Embryonic facial prominence (tissue), 1 donor: Measurements from ENCODE around the gene PYCR2.
"Not testable (repeated sequence)": the region's sequence is repeated elsewhere in the genome, so short reads cannot be mapped to it uniquely, and the experiment has no call there.

Experiments
- DNase-seq: peaks from one replicate; pipeline ENCODE4 v3.0.0-alpha.2; 2016; ENCODE audit errors: extremely low spot score

The PYCR2 gene

DNA sequence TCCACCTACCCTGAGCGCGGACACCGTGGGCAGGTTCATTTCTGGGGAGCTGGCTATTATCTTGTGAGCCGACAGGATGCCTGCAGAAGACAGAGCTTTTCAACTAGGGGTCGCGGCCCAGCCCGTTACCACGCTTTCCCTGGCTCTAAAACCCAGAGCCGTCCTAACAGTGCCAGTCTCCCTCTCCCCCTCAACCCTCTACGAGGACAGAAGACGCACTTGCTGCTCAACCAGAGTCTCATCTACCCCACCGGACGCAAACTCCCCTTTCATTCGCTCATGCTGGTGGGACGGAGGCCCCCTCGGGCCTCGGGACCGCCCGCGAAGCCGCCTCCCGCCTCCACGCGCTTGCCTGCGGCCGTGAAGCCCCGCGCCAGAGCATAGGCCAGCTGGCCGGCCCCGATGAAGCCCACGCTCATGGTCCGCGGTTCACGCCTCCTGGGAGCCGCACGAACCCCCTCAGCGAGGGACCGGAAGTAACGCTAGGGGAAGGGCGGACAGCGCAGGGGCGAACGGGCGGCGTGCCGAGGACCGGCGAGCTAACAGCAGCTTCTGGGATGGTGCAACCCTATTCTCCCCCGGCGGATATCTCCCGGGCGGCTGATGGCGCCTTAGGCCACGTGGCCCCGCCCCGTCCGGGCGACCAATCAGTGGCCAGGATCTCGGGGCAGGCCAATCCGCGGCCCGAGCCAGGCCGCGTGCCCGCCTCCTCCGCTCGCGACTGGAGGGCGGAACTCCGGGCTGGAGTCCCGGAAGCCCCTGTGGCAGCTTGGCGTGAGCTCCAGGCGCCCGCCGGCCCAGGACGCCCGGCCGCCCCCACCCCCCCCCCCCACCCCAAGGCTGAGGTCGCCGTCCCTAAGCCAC lies at the start of gene PYCR2:
PYCR2 (minus strand) TSS at position 559 of the 864 bp plus-strand sequence; CDS start at position 419, 140 bp downstream.
- DNase-seq, result peak; percentile 85

DNA sequence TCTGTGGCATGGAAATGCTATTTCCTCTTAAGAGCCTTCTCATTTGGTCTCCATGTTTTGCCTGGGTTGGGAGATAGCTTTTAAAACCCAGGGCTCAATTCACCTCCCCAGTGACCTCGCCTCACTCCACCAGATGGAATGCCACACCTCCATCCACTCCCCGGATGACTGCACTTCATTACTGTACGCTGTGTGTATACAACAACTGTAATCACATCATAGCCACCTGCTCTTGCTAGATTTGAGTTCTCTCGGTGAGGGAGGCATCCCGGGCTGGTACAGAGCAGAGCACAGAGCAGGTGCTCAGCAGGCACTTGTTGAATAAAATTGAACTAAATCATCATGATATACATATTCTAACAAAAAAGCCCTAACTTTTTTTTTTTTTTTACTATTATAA lies 49.1 kb upstream of the PYCR2 start:
- no peak for DNase-seq

DNA sequence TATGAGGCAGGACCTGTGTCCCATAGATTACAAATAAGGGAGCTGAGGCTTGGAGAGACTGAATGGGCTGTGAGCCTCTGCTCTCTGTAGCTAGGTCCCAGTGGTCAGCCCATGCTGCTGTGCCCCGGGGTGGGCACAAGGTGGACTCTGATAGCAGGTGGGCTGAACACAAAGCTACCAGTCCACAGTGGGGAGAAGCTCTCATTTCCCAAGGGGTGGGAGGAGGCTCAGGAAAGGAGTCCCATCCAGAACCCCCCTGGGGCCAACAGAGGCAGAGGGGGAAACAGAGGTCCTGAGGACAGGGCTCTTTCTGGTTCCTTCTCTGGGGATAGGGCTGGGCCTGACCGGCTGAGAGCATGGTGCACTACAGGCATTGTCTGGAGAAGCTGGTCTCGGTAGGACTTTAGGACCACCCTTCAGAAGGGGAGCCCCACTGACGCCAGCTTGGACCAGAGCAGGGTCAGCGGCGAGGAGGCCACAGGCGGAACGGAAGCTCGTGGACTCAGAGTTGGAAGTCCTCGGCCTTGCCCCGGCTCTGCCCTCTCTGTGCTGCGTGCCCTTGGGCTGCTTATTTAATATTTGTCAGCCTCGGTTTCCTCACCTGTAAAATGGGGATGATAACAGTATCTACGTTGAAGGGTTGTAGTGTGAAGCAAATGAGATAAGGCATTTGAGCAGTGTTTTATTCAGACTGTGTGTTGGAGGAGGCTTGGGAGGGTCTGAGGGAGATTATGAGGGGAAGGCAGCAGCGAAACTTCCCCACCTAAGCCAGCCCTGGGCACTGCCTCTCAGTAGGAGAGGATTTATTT lies 48.5 kb upstream of the PYCR2 start:
- no peak for DNase-seq

DNA sequence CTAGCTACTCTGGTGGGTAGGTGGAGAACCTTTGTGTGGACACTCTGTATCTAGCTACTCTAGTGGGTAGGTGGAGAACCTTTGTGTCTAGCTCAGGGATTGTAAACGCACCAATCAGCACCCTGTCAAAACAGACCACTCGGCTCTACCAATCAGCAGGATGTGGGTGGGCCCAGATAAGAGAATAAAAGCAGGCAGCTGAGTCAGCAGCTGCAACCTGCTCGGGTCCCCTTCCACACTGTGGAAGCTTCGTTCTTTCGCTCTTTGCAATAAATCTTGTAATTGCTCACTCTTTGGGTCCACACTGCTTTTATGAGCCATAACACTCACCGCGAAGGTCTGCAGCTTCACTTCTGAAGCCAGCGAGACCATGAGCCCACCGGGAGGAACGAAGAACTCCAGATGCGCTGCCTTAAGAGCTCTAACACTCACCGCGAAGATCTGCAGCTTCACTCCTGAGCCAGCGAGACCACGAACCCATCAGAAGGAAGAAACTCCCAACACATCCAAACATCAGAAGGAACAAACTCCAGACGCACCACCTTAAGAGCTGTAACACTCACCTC lies 46.6 kb upstream of the PYCR2 start:
- DNase-seq, result not testable (repeated sequence)

DNA sequence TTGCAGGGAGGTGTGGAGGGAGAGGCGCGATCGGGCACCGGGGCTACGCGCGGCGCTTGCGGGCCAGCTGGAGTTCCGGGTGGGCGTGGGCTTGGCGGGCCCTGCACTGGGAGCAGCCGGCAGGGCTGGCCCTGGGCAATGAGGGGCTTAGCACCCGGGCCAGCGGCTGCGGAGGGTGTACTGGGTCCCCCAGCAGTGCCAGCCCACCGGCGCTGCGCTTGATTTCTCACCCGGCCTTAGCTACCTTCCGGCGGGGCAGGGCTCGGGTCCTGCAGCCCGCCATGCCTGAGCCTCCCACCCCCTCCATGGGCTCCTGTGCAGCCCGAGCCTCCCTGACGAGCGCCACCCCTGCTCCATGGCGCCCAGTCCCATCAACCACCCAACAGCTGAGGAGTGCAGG lies 45.7 kb upstream of the PYCR2 start:
- not testable (repeated sequence) for DNase-seq

DNA sequence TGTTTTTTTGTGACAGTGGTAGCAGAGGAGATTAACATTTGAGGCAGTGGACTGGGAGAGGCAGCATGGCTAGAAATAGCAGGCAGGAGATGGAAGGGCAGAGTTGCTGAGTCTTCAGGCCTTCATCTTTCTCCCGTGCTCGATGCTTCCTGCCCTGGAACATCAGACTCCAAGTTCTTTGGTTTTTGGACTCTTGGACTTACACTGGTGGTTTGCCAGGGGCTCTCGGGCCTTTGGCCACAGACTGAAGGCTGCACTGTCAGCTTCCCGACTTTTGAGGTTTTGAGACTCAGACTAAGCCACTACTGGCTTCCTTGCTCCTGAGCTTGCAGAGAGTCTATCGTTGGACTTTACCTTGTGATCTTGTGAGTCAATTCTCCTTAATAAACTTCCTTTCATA lies 41.2 kb upstream of the PYCR2 start:
- no peak for DNase-seq

DNA sequence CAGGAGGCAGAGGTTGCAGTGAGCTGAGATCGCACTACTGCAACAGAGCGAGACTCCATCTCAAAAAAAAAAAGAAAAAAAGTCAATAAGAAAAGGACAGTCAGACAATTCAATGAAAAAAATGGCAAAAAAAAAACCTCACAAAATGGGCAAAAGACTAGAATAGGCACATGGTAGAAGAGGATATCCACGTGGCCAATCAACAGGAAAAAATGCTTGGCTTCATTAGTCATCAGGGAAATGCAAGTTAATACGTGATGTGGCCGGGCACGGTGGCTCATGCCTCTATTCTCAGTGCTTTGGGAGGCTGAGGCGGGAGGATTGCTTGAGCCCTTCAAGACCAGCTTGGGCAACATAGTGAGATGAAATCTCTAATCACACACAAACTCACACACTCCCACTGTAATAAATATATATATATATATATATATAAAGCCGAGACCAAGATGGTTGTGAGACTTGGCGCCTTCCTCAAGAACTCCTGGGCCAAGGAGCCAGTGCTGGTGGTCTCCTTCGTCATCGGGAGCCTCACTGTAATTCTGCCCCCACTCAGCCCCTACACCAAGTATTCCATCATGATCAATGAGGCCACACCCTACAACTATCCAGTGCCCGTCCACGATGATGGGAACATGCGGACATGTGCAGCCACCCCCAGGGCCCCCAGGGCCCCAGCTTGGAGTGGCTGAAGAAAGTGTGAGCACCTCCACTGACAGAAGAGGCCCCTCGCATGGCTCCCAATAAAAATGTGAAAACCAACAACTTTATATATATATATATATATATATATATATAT lies 39.9 kb upstream of the PYCR2 start:
- DNase-seq, result no peak

DNA sequence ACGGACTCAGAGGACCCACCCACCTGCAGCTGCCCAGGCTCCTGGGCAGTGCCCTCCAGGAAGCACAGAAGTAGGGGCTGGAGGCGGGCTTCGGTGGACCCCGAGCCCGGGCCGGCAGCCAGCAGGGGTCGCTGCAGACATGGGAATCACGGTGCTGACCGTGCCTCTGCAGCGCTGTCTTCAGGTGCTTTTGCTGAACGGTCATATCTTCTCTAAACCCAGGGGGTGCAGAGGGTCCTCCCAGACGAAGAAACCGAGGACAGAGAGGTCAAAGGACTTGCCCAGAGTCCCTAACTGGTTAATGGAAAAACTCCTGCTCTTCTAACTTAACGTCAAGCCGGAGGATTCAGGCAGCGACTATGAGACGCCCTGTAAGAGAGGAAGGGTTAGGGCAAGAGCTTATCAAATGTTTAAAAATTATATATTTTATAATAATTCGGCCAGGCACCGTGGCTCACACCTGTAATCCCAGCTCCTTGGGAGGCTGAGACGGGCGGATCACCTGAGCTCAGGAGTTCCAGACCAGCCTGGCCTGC lies 38.5 kb upstream of the PYCR2 start:
- no peak for DNase-seq

DNA sequence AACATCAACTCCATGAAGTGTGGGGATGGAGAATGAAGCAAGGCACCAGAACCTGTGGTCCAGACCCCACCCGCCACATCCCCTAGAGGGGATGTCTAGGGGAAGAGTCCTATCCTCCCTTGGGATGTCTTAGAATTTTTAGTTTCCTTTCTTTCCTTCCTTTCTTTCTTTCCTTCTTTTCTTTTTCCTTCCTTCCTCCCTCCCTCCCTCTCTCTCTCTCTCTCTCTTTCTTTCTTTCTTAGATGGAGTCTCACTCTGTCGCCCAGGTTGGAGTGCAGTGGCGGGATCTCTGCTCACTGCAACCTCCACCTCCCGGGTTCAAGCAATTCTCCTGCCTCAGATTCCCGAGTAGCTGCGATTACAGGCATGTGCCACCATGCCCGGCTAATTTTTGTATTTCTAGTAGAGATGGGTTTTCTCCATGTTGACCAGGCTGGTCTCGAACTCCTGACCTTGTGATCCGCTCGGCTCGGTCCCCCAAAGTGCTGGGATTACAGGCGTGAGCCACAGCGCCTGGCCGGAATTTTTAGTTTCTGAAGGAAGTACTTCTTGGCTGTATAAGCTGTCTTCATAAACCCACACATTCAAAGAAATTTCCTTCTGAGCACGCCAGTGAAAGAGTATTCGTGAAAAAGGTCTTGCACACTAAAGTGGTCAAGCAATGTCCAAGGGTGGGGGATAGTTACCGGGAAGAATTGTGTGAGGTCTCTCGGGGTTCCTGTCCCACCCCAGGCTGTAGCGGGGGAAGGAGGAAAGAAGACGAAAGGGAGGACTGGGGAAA lies 37.8 kb upstream of the PYCR2 start:
- DNase-seq, result no peak

DNA sequence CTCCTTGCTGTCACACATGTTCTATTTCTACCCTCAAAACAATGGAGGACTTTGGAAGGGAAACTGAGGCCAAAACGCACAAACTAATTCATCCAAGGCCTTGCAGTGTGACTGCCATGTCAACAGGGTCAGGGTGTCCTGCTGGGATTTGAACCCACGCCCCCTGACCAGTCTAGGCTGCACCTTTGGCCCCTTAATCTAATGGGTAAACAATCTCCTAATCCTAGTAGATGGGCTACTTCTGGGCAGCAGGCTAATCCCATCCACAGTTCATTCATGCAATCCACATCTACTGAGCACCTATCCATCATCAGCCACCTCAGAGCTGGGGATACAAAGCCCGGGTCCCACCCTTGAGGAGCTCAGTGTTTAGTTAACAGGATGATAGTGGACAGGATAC lies 34.0 kb upstream of the PYCR2 start:
- DNase-seq, result no peak

DNA sequence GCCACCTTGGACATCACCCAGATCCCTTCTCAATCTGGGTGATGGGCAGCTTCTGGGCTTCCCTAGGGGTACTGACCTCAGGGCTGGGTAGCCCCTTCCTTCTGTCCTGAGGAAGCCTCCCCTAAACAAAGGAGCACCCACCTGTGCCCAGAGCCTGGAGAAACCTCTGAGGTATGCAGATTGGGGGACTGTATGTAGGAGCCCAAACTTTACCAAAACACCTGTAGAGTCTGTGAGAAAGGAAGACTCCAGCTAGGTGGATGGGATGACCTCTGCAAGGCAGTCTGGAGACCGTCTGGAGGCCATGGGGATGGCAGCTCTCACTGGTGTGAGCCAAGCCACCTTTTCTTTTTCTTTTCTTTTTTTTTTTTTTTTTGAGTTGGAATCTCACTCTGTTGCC lies 30.7 kb upstream of the PYCR2 start:
- no peak for DNase-seq

DNA sequence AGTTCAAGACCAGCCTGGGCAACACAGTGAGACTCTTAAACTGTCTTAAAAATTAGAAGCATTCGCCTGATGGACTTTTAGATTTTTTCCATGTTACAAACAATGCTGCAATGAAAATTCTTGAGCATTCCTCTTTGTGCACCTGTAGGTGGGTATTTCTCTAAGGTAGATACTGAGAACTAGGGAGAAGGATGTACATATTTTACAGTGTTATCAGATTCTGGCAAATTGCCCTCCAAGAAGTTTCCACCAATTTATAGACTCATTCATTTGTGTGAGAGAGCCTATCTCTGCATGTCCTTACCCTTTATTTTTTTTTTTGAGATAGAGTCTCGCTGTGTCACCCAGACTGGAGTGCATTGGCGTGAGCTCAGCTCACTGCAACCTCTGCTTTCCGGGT lies 29.3 kb upstream of the PYCR2 start:
- no peak for DNase-seq

DNA sequence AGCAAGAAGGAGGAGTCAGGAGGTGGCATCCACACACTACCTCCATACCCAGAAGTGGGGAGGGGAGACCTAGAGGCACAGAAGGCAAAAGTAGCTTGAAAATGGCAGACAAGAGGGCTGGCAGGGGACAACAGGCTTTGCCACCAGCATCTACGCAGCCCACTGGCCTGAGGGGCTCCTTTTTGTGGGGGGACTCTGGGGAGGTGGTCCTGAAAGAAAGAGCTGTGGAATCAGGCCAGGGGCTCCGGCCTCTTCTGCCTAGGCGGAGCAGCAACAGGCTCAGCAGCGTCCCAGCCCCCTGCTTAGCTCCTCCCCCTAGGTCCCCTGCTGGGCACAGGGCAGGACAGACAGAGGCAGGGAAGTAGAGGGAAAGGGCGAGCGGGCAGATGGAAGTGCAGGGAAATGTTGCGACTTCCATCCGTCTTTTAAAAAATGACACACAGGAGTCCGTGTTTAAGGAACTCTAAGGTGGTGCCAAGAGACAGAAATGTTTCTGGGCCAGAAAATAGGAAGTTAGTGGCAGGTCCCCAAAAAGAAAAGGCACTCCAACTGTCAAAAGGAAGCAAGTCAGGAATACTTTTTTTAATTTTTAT lies 27.0 kb upstream of the PYCR2 start:
- no peak for DNase-seq

DNA sequence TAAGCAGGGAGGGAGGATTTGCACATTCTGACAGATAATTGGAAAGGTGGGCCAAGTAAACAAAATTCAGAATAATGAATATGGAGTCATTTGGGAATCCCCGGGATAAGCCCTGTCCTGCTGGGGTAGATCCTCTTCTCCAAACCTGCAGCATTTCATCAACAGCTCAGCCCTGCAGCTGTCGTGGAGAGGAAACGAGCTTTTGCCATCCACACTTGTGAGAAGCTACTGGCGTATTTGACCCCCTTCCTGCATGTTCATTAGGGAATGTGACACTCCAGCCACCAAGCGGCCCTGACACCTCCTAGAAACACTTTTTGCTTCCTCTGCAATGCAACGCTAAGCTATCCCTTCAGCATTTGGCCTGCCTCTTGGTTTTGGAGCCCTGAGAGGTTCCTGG lies 25.0 kb upstream of the PYCR2 start:
- DNase-seq, result no peak

DNA sequence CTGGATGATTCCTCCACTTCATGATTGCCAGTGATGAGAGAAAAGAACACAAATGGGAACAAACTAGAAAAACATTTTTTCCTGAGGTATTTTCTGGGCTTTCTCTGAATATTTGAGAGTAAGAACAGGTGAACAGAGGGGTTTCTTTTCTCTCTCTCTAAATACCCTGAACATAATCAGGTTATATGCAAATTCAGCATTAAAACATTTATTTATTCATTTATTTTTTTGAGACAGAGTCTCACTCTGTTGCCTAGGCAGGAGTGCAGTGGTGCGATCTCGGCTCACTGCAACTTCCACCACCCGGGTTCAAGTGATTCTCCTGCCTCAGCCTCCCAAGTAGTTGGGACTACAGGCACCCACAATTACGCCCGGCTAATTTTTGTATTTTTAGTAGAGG lies 22.8 kb upstream of the PYCR2 start:
- DNase-seq, result no peak

DNA sequence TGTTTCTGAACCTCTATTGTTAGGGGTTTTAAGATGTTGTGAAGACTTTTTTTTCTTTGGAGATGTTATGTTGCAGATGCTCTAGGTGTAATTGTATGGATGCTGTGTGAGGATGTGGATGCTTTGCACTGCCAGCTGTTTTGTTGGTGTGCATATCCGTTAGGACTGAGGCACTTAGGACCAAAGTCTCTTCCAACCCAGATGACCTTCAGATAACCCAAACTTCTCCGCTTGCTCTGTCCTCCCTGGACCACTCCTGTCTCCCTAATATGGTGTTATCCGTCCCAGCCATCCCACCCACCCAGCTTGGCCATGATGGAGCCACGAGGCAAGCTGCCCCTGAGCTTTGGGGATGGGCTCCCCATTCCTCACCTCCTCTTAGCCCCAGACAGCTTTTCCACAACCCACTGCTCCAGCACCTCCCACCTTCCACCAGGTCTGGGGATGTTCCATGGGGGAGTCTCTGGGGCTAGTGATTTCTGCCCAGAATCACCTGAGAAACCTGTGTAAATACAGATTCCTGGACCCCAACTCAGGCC lies 22.1 kb upstream of the PYCR2 start:
- no peak for DNase-seq

DNA sequence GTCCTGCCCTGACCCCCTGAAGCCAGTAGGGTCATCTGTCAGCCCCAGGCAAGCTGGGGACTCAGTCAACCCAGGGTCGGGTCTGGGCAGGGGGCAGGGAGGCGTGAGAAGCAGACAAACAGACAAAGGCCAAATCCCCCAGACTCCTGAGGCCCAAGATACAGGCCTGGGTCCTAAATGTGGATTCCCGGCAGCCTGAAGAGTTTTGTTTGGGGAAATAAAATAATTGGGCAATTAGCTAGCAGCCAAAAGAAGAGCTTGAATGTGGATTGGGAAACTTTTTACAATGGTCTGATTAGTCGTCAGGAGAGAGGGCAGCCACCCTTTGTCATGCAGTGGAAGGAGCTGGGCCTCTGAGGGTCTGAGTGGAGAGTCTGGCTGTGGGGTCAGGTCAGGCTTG lies 21.5 kb upstream of the PYCR2 start:
- DNase-seq, result no peak

DNA sequence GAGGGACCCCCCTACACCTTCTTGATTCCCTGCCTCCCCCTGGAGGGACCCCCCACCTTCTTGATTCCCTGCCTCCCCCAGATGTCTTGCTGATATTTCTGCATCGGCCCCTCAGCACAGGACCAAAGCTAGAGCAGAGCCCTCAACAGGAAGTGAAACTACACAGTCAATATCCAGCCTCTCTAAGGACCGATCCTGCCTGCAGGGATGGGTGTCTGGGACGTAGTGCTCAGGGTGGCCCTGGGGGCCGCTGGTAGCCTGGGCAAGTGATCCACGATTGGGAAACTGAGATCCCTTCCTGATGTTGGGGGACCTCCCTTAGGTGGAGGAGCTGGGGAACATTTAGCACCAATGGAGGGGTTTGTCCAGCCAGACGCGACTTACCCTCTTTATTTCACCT lies 20.9 kb upstream of the PYCR2 start:
- no peak for DNase-seq

DNA sequence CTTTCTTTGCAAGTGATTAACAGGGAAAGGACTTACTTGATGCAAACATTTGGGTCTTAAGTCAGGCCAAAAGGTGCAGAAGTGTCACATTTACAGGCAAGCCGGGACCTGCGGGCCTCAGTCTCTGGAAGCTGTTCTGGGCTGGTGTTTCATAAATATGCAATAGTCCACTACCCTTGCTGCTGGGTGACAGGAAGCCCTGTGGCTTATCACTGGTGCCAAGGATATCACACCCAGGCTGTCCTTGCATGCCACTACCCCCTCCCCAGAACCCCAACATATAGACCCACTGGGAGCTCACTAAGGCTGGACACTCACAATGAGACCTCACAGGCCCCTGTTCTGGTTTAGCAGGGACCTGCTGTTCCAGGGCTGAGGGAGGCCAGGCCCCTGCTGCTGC lies 20.3 kb upstream of the PYCR2 start:
- DNase-seq, result no peak

DNA sequence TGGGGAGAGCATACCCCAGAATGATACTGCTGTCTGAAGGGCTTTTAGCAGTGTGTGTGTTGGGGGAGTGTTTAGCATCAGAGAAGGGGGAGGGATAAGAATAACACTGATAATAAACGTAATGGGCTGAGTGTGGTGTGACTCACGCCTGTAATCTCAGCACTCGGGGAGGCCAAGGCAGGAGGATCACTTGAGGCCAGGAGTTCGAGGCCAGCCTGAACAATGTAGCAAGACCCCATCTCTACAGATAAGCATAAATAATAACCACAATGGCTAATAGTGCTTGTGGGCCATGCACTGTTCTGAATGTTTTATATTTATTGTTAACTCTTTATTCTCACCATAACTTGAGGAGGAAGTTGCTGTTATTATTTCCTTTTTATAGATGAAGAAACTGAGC lies 19.5 kb upstream of the PYCR2 start:
- no peak for DNase-seq
